H9 (cell line): ENCODE results near the gene RIC1. TPM values are rescaled to one million over a fixed set of nuclear protein-coding genes. Genes with fewer than 3 reads are reported as not detected.
"Not testable (repeated sequence)": the region's sequence is repeated elsewhere in the genome, so short reads cannot be mapped to it uniquely, and the experiment has no call there.

Source experiments
- DNase-seq: peaks from one replicate; pipeline ENCODE4 v3.0.0-alpha.2; 2017
- H2AFZ ChIP-seq: one replicate; pipeline ENCODE4 v1.6.1; 2013; ENCODE audit warnings: mild to moderate bottlenecking, low read length, control low read depth, moderate library complexity
- H2AK5ac ChIP-seq: 2 replicates; pipeline ENCODE4 v1.6.1; 2013; ENCODE audit warnings: low read length, control low read depth, mixed read lengths; ENCODE audit not compliant: insufficient read length
- H2BK120ac ChIP-seq: one replicate; pipeline ENCODE4 v1.6.1; 2013; ENCODE audit warnings: low read depth, mild to moderate bottlenecking, low read length, control low read depth, inconsistent platforms; ENCODE audit not compliant: poor library complexity, severe bottlenecking
- H2BK12ac ChIP-seq: 2 replicates; pipeline ENCODE4 v1.6.1; 2013; ENCODE audit warnings: low read length, control low read depth, mixed read lengths, low read depth; ENCODE audit not compliant: insufficient read length
- H2BK15ac ChIP-seq: 2 replicates; pipeline ENCODE4 v1.6.1; 2013; ENCODE audit warnings: low read depth, low read length, control low read depth
- H2BK20ac ChIP-seq: one replicate; pipeline ENCODE4 v1.6.1; 2013; ENCODE audit warnings: low read depth, mild to moderate bottlenecking, low read length, control low read depth, inconsistent platforms; ENCODE audit not compliant: poor library complexity, severe bottlenecking
- H2BK5ac ChIP-seq: 2 replicates; pipeline ENCODE4 v1.6.1; 2013; ENCODE audit warnings: low read length, control low read depth, mixed read lengths; ENCODE audit not compliant: insufficient read length
- H3K14ac ChIP-seq: 2 replicates; pipeline ENCODE4 v1.6.1; 2013; ENCODE audit warnings: low read length, control low read depth; ENCODE audit not compliant: insufficient read depth
- H3K18ac ChIP-seq: 2 replicates; pipeline ENCODE4 v1.6.1; 2013; ENCODE audit warnings: low read depth, mild to moderate bottlenecking, mixed read lengths, low read length, control low read depth; ENCODE audit not compliant: insufficient read length
- H3K23ac ChIP-seq: 2 replicates; pipeline ENCODE4 v1.6.1; 2013; ENCODE audit warnings: low read length, control low read depth, mixed read lengths, low read depth; ENCODE audit not compliant: insufficient read length
- H3K23me2 ChIP-seq: 2 replicates; pipeline ENCODE4 v1.6.1; 2013; ENCODE audit warnings: low read depth, mild to moderate bottlenecking, mixed read lengths, low read length, control low read depth; ENCODE audit not compliant: insufficient read length, poor library complexity, severe bottlenecking
- H3K27ac ChIP-seq: 2 replicates; pipeline ENCODE4 v1.5.1; 2013; ENCODE audit warnings: low read length, control low read depth, mixed read lengths, low read depth; ENCODE audit not compliant: insufficient read length
- H3K27me3 ChIP-seq: 2 replicates; pipeline ENCODE4 v1.6.1; 2013; ENCODE audit warnings: low read length, control low read depth, inconsistent platforms; ENCODE audit not compliant: insufficient read depth
- H3K4ac ChIP-seq: 2 replicates; pipeline ENCODE4 v1.6.1; 2013; ENCODE audit warnings: low read depth, mild to moderate bottlenecking, control low read depth, inconsistent platforms, low read length, moderate library complexity
- H3K4me1 ChIP-seq: 2 replicates; pipeline ENCODE4 v1.6.1; 2013; ENCODE audit warnings: low read length, control low read depth, inconsistent platforms; ENCODE audit not compliant: insufficient read depth
- H3K4me2 ChIP-seq: 2 replicates; pipeline ENCODE4 v1.6.1; 2013; ENCODE audit warnings: low read length, control low read depth, mixed read lengths; ENCODE audit not compliant: insufficient read length, insufficient read depth
- H3K56ac ChIP-seq: 2 replicates; pipeline ENCODE4 v1.6.1; 2013; ENCODE audit warnings: low read depth, mild to moderate bottlenecking, mixed read lengths, low read length, control low read depth; ENCODE audit not compliant: insufficient read length
- H3K79me1 ChIP-seq: 2 replicates; pipeline ENCODE4 v1.6.1; 2013; ENCODE audit warnings: low read depth, mild to moderate bottlenecking, moderate library complexity, low read length, control low read depth, inconsistent platforms; ENCODE audit not compliant: insufficient read depth, poor library complexity, severe bottlenecking
- H3K79me2 ChIP-seq: 2 replicates; pipeline ENCODE4 v1.6.1; 2013; ENCODE audit warnings: low read length, control low read depth, inconsistent platforms; ENCODE audit not compliant: insufficient read depth
- H3K9ac ChIP-seq: 2 replicates; pipeline ENCODE4 v1.6.1; 2013; ENCODE audit warnings: low read length, control low read depth, mixed read lengths; ENCODE audit not compliant: insufficient read length; ENCODE audit errors: extremely low read depth
- H3K9me3 ChIP-seq: one replicate; pipeline ENCODE4 v1.6.1; 2013; ENCODE audit warnings: low read depth, low read length, inconsistent platforms; ENCODE audit not compliant: control insufficient read depth
- H3T11ph ChIP-seq: one replicate; pipeline ENCODE4 v1.6.1; 2013; ENCODE audit warnings: mild to moderate bottlenecking, low read length, control low read depth, inconsistent platforms
- H4K20me1 ChIP-seq: one replicate; pipeline ENCODE4 v1.6.1; 2013; ENCODE audit not compliant: control insufficient read depth, insufficient read length, insufficient read depth
- H4K5ac ChIP-seq: 2 replicates; pipeline ENCODE4 v1.6.1; 2013; ENCODE audit warnings: low read depth, mild to moderate bottlenecking, mixed read lengths, low read length, control low read depth; ENCODE audit not compliant: insufficient read length
- H4K8ac ChIP-seq: replicated peaks from 2 replicates; pipeline ENCODE4 v1.6.1; 2013; ENCODE audit warnings: low read length, control low read depth, mixed read lengths, low read depth; ENCODE audit not compliant: insufficient read length
- H4K91ac ChIP-seq: 2 replicates; pipeline ENCODE4 v1.6.1; 2013; ENCODE audit warnings: low read depth, mild to moderate bottlenecking, moderate library complexity, mixed read lengths, low read length, control low read depth; ENCODE audit not compliant: insufficient read length
- H3K27ac Mint-ChIP-seq, 3 experiments: 2 replicates in 2 of 3; 3 replicates in 1 of 3; pipeline ENCODE4 v1.8.0; 2020 to 2021; ENCODE audit warnings: mixed read lengths in 3 of 3, mild to moderate bottlenecking in 1 of 3, moderate library complexity in 1 of 3
- H3K27me3 Mint-ChIP-seq: 2 replicates; pipeline ENCODE4 v1.8.0; 2021; ENCODE audit warnings: low read depth, mild to moderate bottlenecking, moderate library complexity, mixed read lengths
- H3K36me3 Mint-ChIP-seq, 3 experiments: 2 replicates in 2 of 3; 3 replicates in 1 of 3; pipeline ENCODE4 v1.8.0; 2020 to 2021; ENCODE audit warnings: low read depth in 3 of 3, mixed read lengths in 3 of 3; ENCODE audit not compliant: insufficient read depth in 1 of 3
- H3K4me1 Mint-ChIP-seq, 2 experiments: 2 replicates each; pipeline ENCODE4 v1.8.0; 2020; ENCODE audit warnings: mixed read lengths in 2 of 2
- H3K4me3 Mint-ChIP-seq, 2 experiments: 2 replicates in 1 of 2; 3 replicates in 1 of 2; pipeline ENCODE4 v1.8.0; 2020 to 2021; ENCODE audit warnings: mild to moderate bottlenecking in 2 of 2, mixed read lengths in 2 of 2, moderate library complexity in 1 of 2
- H3K9me3 Mint-ChIP-seq, 2 experiments: 2 replicates in 1 of 2; 3 replicates in 1 of 2; pipeline ENCODE4 v1.8.0; 2020; ENCODE audit warnings: mild to moderate bottlenecking in 2 of 2, mixed read lengths in 2 of 2, moderate library complexity in 1 of 2
- WGBS: extraction: QIAGEN DNeasy Blood & Tissue Kit; methylation state at CpG from one replicate; pipeline ENCODE4 v1.1.7; 2013; ENCODE audit warnings: missing lambda C conversion rate, low lambda C conversion rate, mixed read lengths; ENCODE audit not compliant: insufficient read length; ENCODE audit errors: extremely low coverage; 5-methylcytosine and 5-hydroxymethylcytosine counted together
- total RNA-seq: library from RNA; stranded (reverse); gene quantifications from 2 replicates; pipeline ENCODE4 v1.2.1, GENCODE V29; 2021

The RIC1 gene
- total RNA-seq, 1 experiment from 2014 or later = 13.7 TPM

GRCh38 chr9:5683591-5683990, 54.7 kb downstream of the RIC1 start:
- not testable (repeated sequence) for H4K91ac ChIP-seq, H3K4me1 Mint-ChIP-seq, H2BK5ac ChIP-seq, H3K79me1 ChIP-seq, H3K18ac ChIP-seq, H4K5ac ChIP-seq, H3T11ph ChIP-seq, H3K4ac ChIP-seq, H4K8ac ChIP-seq, H3K56ac ChIP-seq, H4K20me1 ChIP-seq, H3K27ac Mint-ChIP-seq, H2AFZ ChIP-seq, H3K14ac ChIP-seq, DNase-seq, H2BK20ac ChIP-seq, H3K9ac ChIP-seq, H3K79me2 ChIP-seq, H3K27me3 ChIP-seq, H2BK120ac ChIP-seq, H3K27ac ChIP-seq, H3K4me2 ChIP-seq, H2BK12ac ChIP-seq, H3K27me3 Mint-ChIP-seq, H3K4me3 Mint-ChIP-seq, H2AK5ac ChIP-seq, H3K23ac ChIP-seq, H3K9me3 ChIP-seq, H3K23me2 ChIP-seq, H3K4me1 ChIP-seq, H2BK15ac ChIP-seq
- WGBS = no CpG with 5 or more reads among the region's 11 CpGs
- H3K9me3 Mint-ChIP-seq = peaks cover 38 to 40% of the 10 kb centered on the region in 2 experiments
- H3K36me3 Mint-ChIP-seq = peaks cover 32 to 41% (median 35%) of the 10 kb centered on the region in 3 experiments
